Measurements from ENCODE around the gene ADORA2B.

DNA sequence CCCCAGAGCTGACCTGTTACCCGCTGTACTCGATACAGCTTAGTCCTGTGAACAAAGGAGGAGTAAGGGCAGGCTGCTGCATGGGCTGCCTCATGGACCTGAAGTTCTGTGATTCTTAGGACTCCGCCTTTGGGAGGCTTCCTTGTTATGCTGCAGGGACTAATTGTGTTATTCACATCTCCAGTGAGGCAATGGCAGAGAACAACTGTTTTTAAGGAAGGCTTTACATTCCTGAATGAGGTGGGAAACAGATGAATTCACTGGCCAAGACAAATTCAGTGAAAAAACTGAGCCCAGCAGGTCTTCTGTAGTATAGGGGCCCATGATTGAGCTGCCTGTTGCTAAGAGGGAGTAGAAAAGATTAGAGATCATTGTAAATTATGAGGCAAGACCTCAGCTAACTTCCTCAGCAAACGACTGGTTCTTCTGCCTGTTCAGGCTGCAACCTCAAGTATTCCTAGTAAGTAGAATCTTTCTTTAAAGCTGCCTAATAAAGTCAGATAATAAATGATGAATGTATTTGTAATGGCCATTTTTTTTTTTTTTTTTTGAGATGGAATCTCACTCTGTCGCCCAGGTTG is 26.3 kb downstream of the ADORA2B start:
- TF ChIP-seq, protein P1, sequence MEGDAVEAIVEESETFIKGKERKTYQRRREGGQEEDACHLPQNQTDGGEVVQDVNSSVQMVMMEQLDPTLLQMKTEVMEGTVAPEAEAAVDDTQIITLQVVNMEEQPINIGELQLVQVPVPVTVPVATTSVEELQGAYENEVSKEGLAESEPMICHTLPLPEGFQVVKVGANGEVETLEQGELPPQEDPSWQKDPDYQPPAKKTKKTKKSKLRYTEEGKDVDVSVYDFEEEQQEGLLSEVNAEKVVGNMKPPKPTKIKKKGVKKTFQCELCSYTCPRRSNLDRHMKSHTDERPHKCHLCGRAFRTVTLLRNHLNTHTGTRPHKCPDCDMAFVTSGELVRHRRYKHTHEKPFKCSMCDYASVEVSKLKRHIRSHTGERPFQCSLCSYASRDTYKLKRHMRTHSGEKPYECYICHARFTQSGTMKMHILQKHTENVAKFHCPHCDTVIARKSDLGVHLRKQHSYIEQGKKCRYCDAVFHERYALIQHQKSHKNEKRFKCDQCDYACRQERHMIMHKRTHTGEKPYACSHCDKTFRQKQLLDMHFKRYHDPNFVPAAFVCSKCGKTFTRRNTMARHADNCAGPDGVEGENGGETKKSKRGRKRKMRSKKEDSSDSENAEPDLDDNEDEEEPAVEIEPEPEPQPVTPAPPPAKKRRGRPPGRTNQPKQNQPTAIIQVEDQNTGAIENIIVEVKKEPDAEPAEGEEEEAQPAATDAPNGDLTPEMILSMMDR (conservative IDR thresholded peaks at IDR 0.05; ENCODE audit: low read depth, low read length) = no peak
- TF ChIP-seq CHD1 (IDR thresholded peaks at IDR 0.05; ENCODE audit: low read depth, low read length) = no peak
- no peak for TF ChIP-seq SMC3 (IDR thresholded peaks at IDR 0.05; ENCODE audit: low read depth, low read length)
- TF ChIP-seq MAZ (IDR thresholded peaks at IDR 0.05; ENCODE audit: borderline replicate concordance, low read depth, low read length) = no peak
- no peak for TF ChIP-seq POLR2A (IDR thresholded peaks at IDR 0.05; ENCODE audit: low read depth, low read length)
- no peak for TF ChIP-seq MAFK (IDR thresholded peaks at IDR 0.05; ENCODE audit: low read depth, low read length)

All from IMR-90 (cell line).